HG03025 (cell line): ENCODE data around the gene SPARC.
"Not testable (repeated sequence)": the region's sequence is repeated elsewhere in the genome, so short reads cannot be mapped to it uniquely, and the experiment has no call there.

Experiments used
- ATAC-seq: cut with Tn5 transposase; IDR thresholded peaks from one replicate; pipeline ENCODE4 v1.9.1; 2021; ENCODE audit warnings: mild to moderate bottlenecking, moderate library complexity; ENCODE audit not compliant: unreplicated experiment, low FRiP score

Gene SPARC

DNA sequence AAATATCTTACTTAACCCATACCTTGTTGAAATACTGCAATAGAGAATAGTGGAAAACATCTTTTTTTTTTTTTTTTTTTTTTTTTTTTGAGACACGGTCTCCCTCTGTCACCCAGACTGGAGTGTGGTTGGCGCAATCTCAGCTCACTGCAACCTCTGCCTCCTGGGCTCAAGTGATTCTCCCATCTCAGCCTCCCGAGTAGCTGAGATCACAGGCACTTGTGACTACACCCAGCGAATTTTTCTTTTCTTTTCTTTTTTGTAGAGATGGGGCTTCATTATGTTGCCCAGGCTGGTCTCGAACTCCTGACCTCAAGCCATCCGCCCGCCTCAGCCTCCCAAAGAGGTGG lies 6.6 kb downstream of the SPARC start:
- ATAC-seq = not testable (repeated sequence)

DNA sequence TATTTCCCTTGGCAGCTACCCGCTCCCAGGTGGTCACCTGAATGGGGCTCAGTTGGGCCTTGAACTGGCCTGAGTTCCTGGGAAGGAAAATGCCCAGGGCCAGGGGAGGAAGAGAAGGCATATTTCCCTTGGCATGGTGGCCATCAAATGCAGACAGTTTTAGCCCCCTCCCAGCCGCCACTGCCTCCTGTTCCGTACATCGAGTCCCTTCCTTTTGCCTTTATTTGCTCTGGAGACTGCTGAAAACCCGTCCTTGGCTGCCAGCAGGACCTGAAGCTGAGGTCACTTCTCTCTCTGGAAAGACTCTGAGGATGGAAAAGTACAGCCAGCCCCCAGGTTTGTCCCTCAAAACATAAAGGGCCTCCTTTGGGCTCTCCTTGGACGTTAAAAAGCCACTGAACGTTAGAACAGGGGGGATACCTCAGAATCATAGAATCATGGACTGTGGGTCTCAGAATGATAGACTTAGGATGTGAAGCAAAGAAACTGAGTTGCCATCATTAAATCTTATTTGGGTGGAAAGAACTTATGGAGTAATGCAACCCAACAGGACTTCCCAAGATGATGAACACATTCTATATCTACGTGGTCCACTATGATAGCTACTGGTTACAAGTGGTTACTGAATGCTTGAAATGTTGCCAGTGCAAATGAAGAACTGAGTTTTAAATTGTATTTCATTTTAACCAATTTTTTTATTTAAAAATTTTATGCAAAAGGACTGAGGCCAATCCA lies 7.1 kb downstream of the SPARC start:
- no peak for ATAC-seq

GRCh38 chr5:151678713-151679112 lies 8.0 kb downstream of the SPARC start:
- no peak for ATAC-seq

DNA sequence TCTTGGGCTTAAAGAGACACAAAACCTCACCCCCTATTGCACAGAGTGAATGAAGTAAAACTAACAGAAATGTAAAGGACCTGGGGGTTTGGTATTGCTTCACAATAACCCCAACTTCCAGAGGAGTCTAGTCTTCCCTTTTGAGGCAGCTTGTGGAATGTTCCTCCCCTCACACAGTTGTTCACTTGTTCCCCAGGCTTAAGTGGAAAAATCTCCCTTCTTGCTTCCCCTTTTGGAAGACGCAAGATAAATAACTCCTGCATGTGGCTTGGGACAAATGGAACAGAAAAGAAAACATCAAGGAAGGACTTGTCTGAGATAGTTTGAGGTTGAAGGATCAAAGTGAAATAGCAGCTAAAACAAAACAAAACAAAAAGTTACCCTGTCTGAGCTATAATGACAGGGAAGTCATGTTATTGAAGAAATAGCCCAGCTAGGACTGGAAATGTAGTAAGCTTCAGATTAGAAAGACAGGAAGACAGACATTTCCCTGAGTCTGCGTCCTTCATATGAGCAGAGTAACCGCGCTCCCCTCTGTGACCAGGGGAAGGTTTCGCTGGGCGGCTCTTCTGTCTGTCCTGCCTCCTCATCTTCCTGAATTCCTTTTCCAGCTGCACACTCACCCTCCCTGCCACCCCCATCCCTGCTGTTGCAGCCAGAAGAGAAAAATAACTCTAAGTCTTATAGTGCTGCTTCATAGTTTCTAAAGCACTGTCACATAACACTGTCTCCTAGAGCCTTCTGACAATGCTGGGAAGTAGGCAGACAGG lies 8.8 kb downstream of the SPARC start:
- no peak for ATAC-seq

DNA sequence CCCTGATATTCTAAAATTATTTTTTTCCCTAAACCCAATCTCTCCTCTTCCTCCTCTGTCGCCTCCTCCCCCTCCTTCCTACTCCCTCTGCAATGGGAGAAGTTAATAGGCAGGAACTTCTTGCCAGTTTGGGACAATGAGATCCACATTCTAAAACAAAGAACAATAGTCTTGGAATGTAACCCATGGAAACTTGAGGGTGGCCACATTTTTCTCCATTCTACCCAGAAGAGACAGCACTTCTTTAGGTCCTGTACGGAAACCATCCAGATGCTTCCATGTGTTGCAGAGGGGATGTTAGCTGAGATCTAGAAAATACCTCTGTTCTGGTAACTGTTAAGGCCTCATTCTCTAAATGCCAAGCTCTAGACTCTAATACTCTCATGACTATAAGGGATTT lies 10.0 kb downstream of the SPARC start:
- ATAC-seq = no peak

DNA sequence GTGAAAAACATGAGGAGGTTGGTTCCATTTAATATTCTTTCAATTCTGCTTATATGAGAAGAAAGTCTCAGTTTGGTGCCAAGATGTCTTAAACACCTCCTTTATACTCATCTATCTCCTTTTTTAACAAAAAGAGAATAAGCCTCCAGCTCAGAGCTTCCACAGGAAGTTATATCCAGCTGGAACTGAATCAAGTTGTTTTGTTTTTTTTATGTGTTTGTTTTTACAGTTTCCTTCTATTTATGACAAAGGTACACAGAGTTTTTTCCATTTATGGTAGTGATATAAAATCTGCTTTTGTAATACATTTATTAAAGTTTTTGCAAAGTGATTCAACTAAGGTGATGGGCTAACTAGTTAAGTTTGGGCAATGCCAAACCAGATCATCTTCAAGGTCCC lies 10.4 kb downstream of the SPARC start:
- no peak for ATAC-seq

DNA sequence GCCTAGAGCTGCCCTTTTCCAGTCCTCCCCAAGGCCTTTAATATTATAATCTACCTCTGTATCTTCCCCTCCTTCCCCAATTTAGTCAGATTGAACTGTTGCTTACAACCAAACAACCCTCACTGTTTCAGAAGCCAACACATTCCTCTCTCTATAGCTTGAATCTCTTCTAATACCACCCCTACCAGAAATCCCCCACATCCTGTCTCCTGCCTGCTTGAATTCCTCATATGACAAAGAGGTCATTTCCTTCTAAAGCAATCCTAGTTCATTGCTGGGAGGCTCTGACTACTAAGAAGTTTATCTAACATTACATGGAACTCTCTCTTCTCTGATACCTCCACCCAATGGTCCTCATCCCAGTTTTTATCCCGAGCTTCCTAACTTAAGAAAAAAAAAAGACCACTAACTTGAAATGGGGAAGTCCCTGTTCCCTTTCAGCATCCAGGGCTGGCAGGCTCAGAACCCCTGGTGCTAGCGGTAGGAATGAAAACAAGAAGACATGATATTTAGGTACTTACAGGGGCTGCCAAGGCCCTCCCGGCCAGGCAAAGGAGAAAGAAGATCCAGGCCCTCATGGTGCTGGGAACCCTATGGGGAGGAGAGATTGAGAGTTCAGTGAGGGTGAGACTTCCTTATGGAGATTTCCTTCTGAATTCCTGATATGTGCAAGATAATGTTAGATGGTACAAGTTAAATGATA lies 11.0 kb downstream of the SPARC start:
- no peak for ATAC-seq

- no peak for ATAC-seq
Observed at GRCh38 chr5:151674626-151675610, 11.8 kb downstream of the SPARC start.

- no peak for ATAC-seq
Observed at GRCh38 chr5:151673421-151673820, 13.3 kb downstream of the SPARC start.

DNA sequence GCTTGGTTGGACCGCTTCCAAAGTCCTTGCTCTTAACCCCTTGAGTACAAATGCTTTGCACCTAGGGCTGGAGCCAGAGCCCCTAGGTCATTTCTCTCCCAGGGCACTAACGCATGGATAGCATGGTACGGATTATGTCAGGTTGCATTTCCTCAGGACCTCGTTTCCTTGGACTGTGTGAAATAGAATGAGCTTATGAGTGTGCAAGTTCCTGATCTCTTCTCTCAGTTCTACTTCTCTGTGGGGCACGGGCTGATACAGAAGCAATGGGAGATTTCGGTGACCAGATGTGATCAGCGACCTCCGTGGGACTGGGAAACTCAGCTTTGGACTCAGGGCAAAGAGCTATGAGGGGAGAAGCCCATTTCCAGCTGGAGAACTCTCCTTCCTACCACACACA lies 14.2 kb downstream of the SPARC start:
- ATAC-seq = no peak

GRCh38 chr5:151671950-151672349 lies 14.8 kb downstream of the SPARC start:
- no peak for ATAC-seq

GRCh38 chr5:151670953-151671636 lies 15.6 kb downstream of the SPARC start:
- no peak for ATAC-seq

DNA sequence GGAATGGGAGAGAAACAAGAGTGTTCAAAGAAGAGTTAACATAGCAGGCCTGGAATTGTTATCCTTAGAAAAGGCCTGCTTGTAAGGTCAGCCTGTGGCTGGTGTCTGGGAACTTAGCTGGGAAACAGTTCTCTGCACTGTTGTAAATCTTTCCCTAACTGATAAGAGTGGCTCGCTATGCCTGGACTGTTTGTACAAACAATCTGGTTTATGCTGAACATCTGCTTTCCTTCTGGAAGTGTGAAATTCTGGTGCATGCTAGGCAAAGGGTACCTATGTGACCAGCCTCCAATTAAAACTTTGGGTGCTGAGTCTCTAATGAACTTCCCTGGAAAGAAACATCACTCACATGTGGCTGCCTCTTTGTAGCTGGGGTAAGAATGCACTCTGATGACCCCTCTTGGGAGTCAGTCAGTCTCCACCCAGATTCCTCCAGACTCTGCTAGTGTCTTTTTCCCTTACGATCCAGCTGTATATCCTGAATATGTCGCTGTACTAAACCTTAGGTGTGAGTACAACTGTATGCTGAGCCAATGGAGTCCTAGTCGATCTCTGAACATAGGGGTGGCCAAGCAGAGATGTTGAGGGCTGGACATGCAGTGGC lies 16.5 kb downstream of the SPARC start:
- no peak for ATAC-seq

GRCh38 chr5:151667083-151667482 lies 19.6 kb downstream of the SPARC start:
- ATAC-seq = no peak

- no peak for ATAC-seq
Observed at GRCh38 chr5:151665613-151666012, 21.1 kb downstream of the SPARC start.

GRCh38 chr5:151664694-151665585 lies 21.8 kb downstream of the SPARC start:
- ATAC-seq = no peak

- ATAC-seq = no peak
Observed at GRCh38 chr5:151663617-151664293, 23.0 kb downstream of the SPARC start.

DNA sequence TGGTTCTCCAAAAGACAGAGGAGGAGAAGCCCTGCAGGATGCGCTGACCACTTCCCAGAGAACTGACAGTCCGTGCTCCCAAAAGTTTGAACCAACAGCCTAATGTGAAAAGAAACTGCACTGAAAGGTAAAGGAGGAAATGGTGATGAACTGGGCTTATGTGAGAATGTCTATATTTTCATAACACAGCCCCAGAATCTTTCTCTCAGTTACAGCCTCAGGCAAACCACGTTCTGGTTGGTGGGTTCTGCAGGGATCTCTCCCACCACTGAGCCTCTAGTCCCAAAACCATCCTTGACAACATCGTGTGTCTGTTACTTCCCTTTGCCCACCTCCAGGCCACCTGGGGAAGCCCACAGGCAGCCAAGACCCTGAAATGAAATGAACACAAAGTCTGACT lies 23.9 kb downstream of the SPARC start:
- ATAC-seq = peak; percentile 43
